ENCODE measurements around the gene CCDC134.

The CCDC134 gene

DNA sequence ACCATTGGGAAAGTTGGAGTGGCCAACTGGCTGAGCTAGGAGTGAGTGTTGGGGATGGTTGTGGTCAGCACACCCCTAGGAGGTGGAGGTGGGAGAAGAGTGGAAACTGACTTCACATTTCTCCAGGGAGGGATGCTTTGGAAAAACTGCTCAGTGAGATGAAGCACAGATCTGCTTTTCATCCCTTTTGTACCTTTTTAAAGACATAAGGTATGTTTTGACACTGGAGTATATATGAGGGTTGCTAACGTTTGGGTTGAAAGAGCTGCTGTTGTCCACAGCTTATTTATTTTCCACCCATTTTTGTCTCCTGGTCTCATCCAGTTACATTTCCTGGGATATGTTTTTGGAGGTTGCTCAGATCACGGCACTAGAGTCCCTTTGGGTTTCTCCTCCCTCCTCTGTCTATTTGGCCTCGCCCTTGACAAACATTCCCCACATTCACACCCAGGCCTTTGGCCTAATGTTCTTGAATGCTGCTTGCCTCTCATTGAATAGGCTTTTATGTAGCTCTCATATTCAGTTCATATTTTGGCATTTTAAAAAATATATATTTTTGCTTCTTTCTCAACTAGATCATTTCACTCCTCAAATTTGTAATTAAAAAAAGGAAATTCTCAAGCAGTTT is 40.7 kb downstream of the CCDC134 start:
- no peak for DNase-seq (ENCODE audit: low read depth)
- no peak for TF ChIP-seq CTCF (IDR thresholded peaks at IDR 0.05; ENCODE audit: low read length, missing control alignments)
- H3K4me3 ChIP-seq (replicated peaks; ENCODE audit: low read depth, low read length), result no peak overlapping the region

GRCh38 chr22:41842996-41843970 is 42.8 kb downstream of the CCDC134 start:
- H3K4me3 ChIP-seq (replicated peaks; ENCODE audit: low read depth, low read length), result no peak overlapping the region
- no peak for DNase-seq (ENCODE audit: low read depth)
- TF ChIP-seq CTCF (IDR thresholded peaks at IDR 0.05; ENCODE audit: low read length, missing control alignments), result no peak

- no peak for DNase-seq (ENCODE audit: low read depth)
- H3K4me3 ChIP-seq (replicated peaks; ENCODE audit: low read depth, low read length), result no peak overlapping the region
- TF ChIP-seq CTCF (IDR thresholded peaks at IDR 0.05; ENCODE audit: low read length, missing control alignments), result no peak
These were observed 43.6 kb downstream of the CCDC134 start for GRCh38 chr22:41844036-41844435.

DNA sequence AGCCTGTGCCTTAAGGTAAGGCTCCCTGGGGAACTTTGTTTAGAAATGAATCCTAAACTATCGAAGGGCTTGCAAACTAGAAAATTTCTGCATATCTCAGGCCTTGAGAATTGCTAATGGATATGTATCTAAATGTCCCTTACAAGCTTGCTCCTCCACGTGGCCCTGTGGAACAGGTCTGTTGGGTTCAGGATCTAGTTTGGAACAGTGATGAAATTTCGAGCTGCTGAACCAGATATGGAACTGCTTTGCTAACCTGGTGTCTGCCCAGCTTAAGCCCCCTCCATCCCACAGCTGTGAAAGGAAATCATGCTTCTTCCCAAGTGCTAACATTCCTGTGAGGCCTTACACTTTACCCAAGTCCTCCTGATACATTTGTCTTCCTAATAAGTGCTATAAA is 44.0 kb downstream of the CCDC134 start:
- H3K4me3 ChIP-seq (replicated peaks; ENCODE audit: low read depth, low read length), result no peak overlapping the region
- no peak for DNase-seq (ENCODE audit: low read depth)
- TF ChIP-seq CTCF (IDR thresholded peaks at IDR 0.05; ENCODE audit: low read length, missing control alignments), result no peak

GRCh38 chr22:41845380-41846267 is 45.1 kb downstream of the CCDC134 start:
- DNase-seq (ENCODE audit: low read depth), result no peak
- H3K4me3 ChIP-seq (replicated peaks; ENCODE audit: low read depth, low read length), result no peak overlapping the region
- no peak for TF ChIP-seq CTCF (IDR thresholded peaks at IDR 0.05; ENCODE audit: low read length, missing control alignments)

GRCh38 chr22:41846268-41846987 is 45.9 kb downstream of the CCDC134 start:
- no peak for DNase-seq (ENCODE audit: low read depth)
- no peak for TF ChIP-seq CTCF (IDR thresholded peaks at IDR 0.05; ENCODE audit: low read length, missing control alignments)
- no peak overlapping the region for H3K4me3 ChIP-seq (replicated peaks; ENCODE audit: low read depth, low read length)

Data from fibroblast of pulmonary artery (primary cell).